K562 (cell line): Measurements from ENCODE around the gene MX1. TPM values are rescaled to one million over a fixed set of nuclear protein-coding genes. Genes with fewer than 3 reads are reported as not detected.

Experiments used
- ATAC-seq: fragments of 200-7000 bp; cut with Tn5 transposase; 3 replicates; pipeline ENCODE4 v1.9.1; 2020; ENCODE audit warnings: moderate library complexity
- BruUV-seq: library from RNA; stranded (reverse); fragments of 400-500 nt; replicated peaks from 2 replicates; lab custom pipeline; 2021; lab: Mats Ljungman, UMichigan
- CTCF ChIA-PET: fragments of 300-600 bp; formaldehyde crosslinking; extraction: SDS; loops from one replicate; lab custom pipeline; 2021; ENCODE audit warnings: low intra/inter-chr PET ratio; lab: Yijun Ruan, JAX
- POLR2A ChIA-PET: fragments of 300-600, 350-650 bp; sonication (Branson Sonifier 250); formaldehyde crosslinking; extraction: SDS; loops from one replicate; lab custom pipeline; 2021; ENCODE audit warnings: antibody characterized with exemption, inconsistent platforms; lab: Yijun Ruan, JAX
- DNase-seq, 4 experiments: peaks; one replicate each; pipeline versions ENCODE4 v3.0.0 to v3.0.0-alpha.2; 2011 to 2018; ENCODE audit warnings: low spot score in 3 of 4, mixed read lengths in 3 of 4; ENCODE audit errors: extremely low read depth in 1 of 4
- FAIRE-seq: peaks from 2 replicates; lab custom pipeline; 2011; peaks lifted over from hg19 to GRCh38; lab: Jason Lieb, UNC
- H2AFZ ChIP-seq: 2 replicates; pipeline ENCODE4 v1.6.0; 2011; ENCODE audit warnings: low read depth, low read length, control low read depth, inconsistent platforms
- H3K27ac ChIP-seq: fragments of 200-600 bp; 3 replicates; pipeline ENCODE4 v1.8.0; 2011; ENCODE audit warnings: low read depth, mild to moderate bottlenecking, control low read depth, inconsistent platforms, low read length, moderate library complexity, mixed read lengths; ENCODE audit errors: extremely low read depth
- H3K27me3 ChIP-seq, 2 experiments: fragments of 300-600 bp in 1 of 2; 2 replicates in 1 of 2; 3 replicates in 1 of 2; pipeline versions ENCODE4 v1.6.0 to v1.8.0; 2011; ENCODE audit warnings: inconsistent platforms in 2 of 2, low read length in 2 of 2, mild to moderate bottlenecking in 1 of 2, mixed read lengths in 1 of 2, moderate library complexity in 1 of 2; ENCODE audit not compliant: control insufficient read depth in 2 of 2, insufficient read depth in 2 of 2
- H3K36me3 ChIP-seq: fragments of 300-600 bp; 3 replicates; pipeline ENCODE4 v1.8.0; 2011; ENCODE audit warnings: mild to moderate bottlenecking, low read length, inconsistent platforms; ENCODE audit not compliant: control insufficient read depth, insufficient read depth
- H3K4me1 ChIP-seq, 2 experiments: fragments of 200-600 bp in 1 of 2; replicated peaks in 1 of 2; 2 replicates in 1 of 2; 3 replicates in 1 of 2; pipeline versions ENCODE4 v1.5.1 to v1.8.0; 2011; ENCODE audit warnings: inconsistent platforms in 2 of 2, low read length in 2 of 2, mild to moderate bottlenecking in 1 of 2, mixed read lengths in 1 of 2, moderate library complexity in 1 of 2; ENCODE audit not compliant: control insufficient read depth in 2 of 2, insufficient read depth in 2 of 2
- H3K4me2 ChIP-seq: 2 replicates; pipeline ENCODE4 v1.6.1; 2011; ENCODE audit warnings: low read length, control low read depth, inconsistent platforms, mixed read lengths; ENCODE audit not compliant: insufficient read depth
- H3K4me3 ChIP-seq: fragments of 200-600 bp; sonication (generic), shearing (Covaris generic); 2 replicates; pipeline ENCODE4 v1.5.1; 2016; ENCODE audit warnings: control low read depth, inconsistent platforms
- H3K79me2 ChIP-seq: fragments of 200-600 bp; 3 replicates; pipeline ENCODE4 v1.8.0; 2011; ENCODE audit warnings: low read length, inconsistent platforms; ENCODE audit not compliant: control insufficient read depth, insufficient read depth
- H3K9ac ChIP-seq, 2 experiments: 2 replicates each; pipeline versions ENCODE4 v1.6.0 to v1.6.1; 2011; ENCODE audit warnings: low read depth in 2 of 2, low read length in 2 of 2, control low read depth in 1 of 2, inconsistent platforms in 1 of 2, mild to moderate bottlenecking in 1 of 2, mixed read lengths in 1 of 2; ENCODE audit not compliant: insufficient read depth in 1 of 2
- H3K9me1 ChIP-seq: one replicate; pipeline ENCODE4 v1.6.0; 2011; ENCODE audit warnings: inconsistent platforms, mild to moderate bottlenecking, low read length, moderate library complexity; ENCODE audit not compliant: control insufficient read depth, insufficient read depth
- H3K9me3 ChIP-seq: replicated peaks from 2 replicates; pipeline ENCODE4 v1.5.1; 2011; ENCODE audit warnings: low read depth, low read length, inconsistent platforms; ENCODE audit not compliant: control insufficient read depth, insufficient read depth
- H4K20me1 ChIP-seq: replicated peaks from 2 replicates; pipeline ENCODE4 v1.6.1; 2011; ENCODE audit warnings: low read length, inconsistent platforms, mixed read lengths; ENCODE audit not compliant: control insufficient read depth, insufficient read depth
- ARHGAP35 ChIP-seq: fragments of 450-650 bp; IDR thresholded peaks from 2 replicates; pipeline ENCODE4 v1.6.1; 2018; ENCODE audit not compliant: partially characterized antibody
- CCNT2 ChIP-seq: IDR thresholded peaks from 2 replicates; pipeline ENCODE4 v1.6.1; 2011; ENCODE audit warnings: borderline replicate concordance, low read depth, mild to moderate bottlenecking, moderate library complexity, mixed read lengths, low read length; ENCODE audit not compliant: insufficient read length; ENCODE audit errors: extremely low read depth
- E2F5 ChIP-seq: sonication (generic); formaldehyde crosslinking; IDR thresholded peaks from 2 replicates; pipeline ENCODE4 v1.8.0; 2022; ENCODE audit warnings: mild to moderate bottlenecking, missing genetic modification reagents
- E2F8 ChIP-seq: fragments of 450-650 bp; IDR thresholded peaks from 2 replicates; pipeline ENCODE4 v1.7.1; 2018; ENCODE audit warnings: mild to moderate bottlenecking, low read depth; ENCODE audit not compliant: partially characterized antibody
- ELF2 ChIP-seq: fragments of 250-450 bp; sonication (Bioruptor Pico); IDR thresholded peaks from 2 replicates; pipeline ENCODE4 v1.5.0; 2021; ENCODE audit warnings: mild to moderate bottlenecking
- EWSR1 ChIP-seq: fragments of 450-650 bp; IDR thresholded peaks from 2 replicates; pipeline ENCODE4 v1.6.1; 2018; ENCODE audit warnings: borderline replicate concordance, mild to moderate bottlenecking, low read depth, moderate library complexity; ENCODE audit not compliant: partially characterized antibody
- FIP1L1 ChIP-seq: fragments of 200-400 bp; formaldehyde crosslinking; IDR thresholded peaks from 2 replicates; pipeline ENCODE4 v1.6.1; 2018; ENCODE audit warnings: mild to moderate bottlenecking, low read depth, low read length; ENCODE audit not compliant: poor library complexity, severe bottlenecking
- FOSL1 ChIP-seq: fragments of 200-800 bp; sonication (Bioruptor generic); conservative IDR thresholded peaks from 2 replicates; pipeline ENCODE4 v1.6.1; 2016; ENCODE audit warnings: missing genetic modification characterization, missing compliant biosample characterization
- MAX ChIP-seq: sonication (generic); formaldehyde crosslinking; IDR thresholded peaks from 2 replicates; pipeline ENCODE4 v1.9.0; 2022; ENCODE audit warnings: mild to moderate bottlenecking, missing genetic modification reagents
- MTA1 ChIP-seq: fragments of 450-650 bp; IDR thresholded peaks from 2 replicates; pipeline ENCODE4 v1.6.1; 2017; ENCODE audit warnings: borderline replicate concordance
- NCOA6 ChIP-seq: fragments of 450-650 bp; IDR thresholded peaks from 2 replicates; pipeline ENCODE4 v1.6.1; 2017; ENCODE audit warnings: mild to moderate bottlenecking
- NR2C1 ChIP-seq, 2 experiments: fragments of 450-650 bp; IDR thresholded peaks; 2 replicates each; pipeline ENCODE4 v1.6.1; 2017; ENCODE audit warnings: mild to moderate bottlenecking in 2 of 2, antibody characterized with exemption in 1 of 2, inconsistent platforms in 1 of 2, missing compliant biosample characterization in 1 of 2, missing genetic modification characterization in 1 of 2
- PHB2 ChIP-seq: fragments of 450-650 bp; IDR thresholded peaks from 2 replicates; pipeline ENCODE4 v1.6.1; 2017; ENCODE audit warnings: low read depth
- TSC22D4 ChIP-seq: fragments of 450-650 bp; IDR thresholded peaks from 2 replicates; pipeline ENCODE4 v1.6.1; 2016; ENCODE audit warnings: missing genetic modification characterization, missing biosample characterization, control low read depth
- ZNF280B ChIP-seq: fragments of 250-450 bp; sonication (Bioruptor Pico); IDR thresholded peaks from 2 replicates; pipeline ENCODE4 v1.5.1; 2021; ENCODE audit warnings: mild to moderate bottlenecking
- ZNF561 ChIP-seq: fragments of 450-650 bp; formaldehyde crosslinking; conservative IDR thresholded peaks from 2 replicates; pipeline ENCODE4 v1.4.0; 2020; ENCODE audit warnings: mild to moderate bottlenecking, moderate library complexity
- ZNF668 ChIP-seq: fragments of 250-450 bp; sonication (Bioruptor Pico); IDR thresholded peaks from 2 replicates; pipeline ENCODE4 v1.8.0; 2022; ENCODE audit warnings: mild to moderate bottlenecking, inconsistent platforms
- WGBS: fragments of 100-300 bp; shearing (Covaris generic); methylation state at CpG from one replicate; pipeline ENCODE4 v1.1.6; 2016; ENCODE audit warnings: low coverage, mixed read lengths; ENCODE audit not compliant: insufficient coverage; ENCODE audit errors: missing lambda C conversion rate; 5-methylcytosine and 5-hydroxymethylcytosine counted together
- in situ Hi-C: fragments of 300-500 bp; cut with MboI; formaldehyde crosslinking; loops from 4 replicates; pipeline ENCODE4 v1.15.0; 2018; ENCODE audit warnings: inconsistent platforms, mixed read lengths
- intact Hi-C: fragments of 100-400 bp; cut with micrococcal nuclease; formaldehyde crosslinking; loops from 2 replicates; pipeline ENCODE4 v1.14.2; 2022
- polyA plus RNA-seq, 8 experiments: library from polyadenylated mRNA; depleted of rRNA in 4 of 8; stranded (reverse) in 5 of 8; unstranded in 3 of 8; fragments of >200 nt; fragmentation: Nextera tagmentation in 2 of 8; fragmentation: Illumina TruSeq in 1 of 8; extraction: Ambion mirVana in 2 of 8; extraction: Trizol in 1 of 8; gene quantifications; 2 replicates each; pipeline versions ENCODE4 v1.2.1 to v1.2.3, GENCODE V29; 2011 to 2014; ENCODE audit warnings: inconsistent platforms in 1 of 8, missing spikeins in 1 of 8
- total RNA-seq, 7 experiments: library from RNA; depleted of rRNA in 6 of 7; stranded (reverse); fragments of >200 nt in 6 of 7; fragmentation: Illumina TruSeq in 2 of 7; extraction: Trizol in 2 of 7; gene quantifications; 2 replicates each; pipeline versions ENCODE4 v1.2.1 to v1.2.3, GENCODE V29; 2011 to 2021; ENCODE audit warnings: low replicate concordance in 1 of 7

MX1 gene
- total and polyA plus RNA-seq, 9 of the 15 experiments (the other 6 are each of a cell fraction or from before 2014, with no cell fraction given) = 0.07 to 0.51 (median 0.21) TPM; not detected in 5

GRCh38 chr21:41488080-41488479, 62.0 kb downstream of the MX1 start (continued):
- TF ChIP-seq ARHGAP35 (no peak), TSC22D4 (tag) (no peak)

- FAIRE-seq (no peak), DNase-seq (no peak), ATAC-seq (no peak)
- in situ Hi-C loops = no loop called here
- Histone ChIP-seq H3K27ac (no peak overlapping the region), H3K9ac (no peak overlapping the region), H3K79me2 (no peaks in the 10 kb centered on the region), H3K9me1 (no peaks in the 10 kb centered on the region), H3K36me3 (no peaks in the 10 kb centered on the region), H3K4me1 (no peaks in the 10 kb centered on the region), H4K20me1 (no peaks in the 10 kb centered on the region), H3K4me3 (no peak overlapping the region), H3K4me2 (no peak overlapping the region), H2AFZ (no peak overlapping the region), H3K9me3 (no peaks in the 10 kb centered on the region), H3K27me3 (peaks cover 15 to 27% of the 10 kb centered on the region in 2 experiments; a peak in 4 of 5 replicates)
- no TSS peak for BruUV-seq
- intact Hi-C loops = no loop called here
- ChIA-PET CTCF (no interaction called here), POLR2A (no interaction called here)
- 0% methylated on average over 7 of the region's 7 CpGs for WGBS
- TF ChIP-seq PHB2 (no peak), E2F8 (no peak), E2F5 (CRISPR knock-in tag) (no peak), ZNF668 (CRISPR knock-in tag) (no peak), ELF2 (CRISPR knock-in tag) (no peak), NCOA6 (no peak), MTA1 (no peak), ZNF561 (CRISPR knock-in tag) (no peak), MAX (CRISPR knock-in tag) (no peak), ZNF280B (CRISPR knock-in tag) (no peak), FOSL1 (tag) (no peak), CCNT2 (no peak), EWSR1 (no peak), FIP1L1 (no peak), NR2C1 (IDR thresholded peaks at IDR 0.05) (no peak), NR2C1 (tag; IDR thresholded peaks at IDR 0.05) (no peak)
Measured at GRCh38 chr21:41489329-41489728, 63.3 kb downstream of the MX1 start.
